Gastroesophageal sphincter (tissue), 4 donors: Measurements from ENCODE around the gene ERP29. TPM values are rescaled to one million over a fixed set of nuclear protein-coding genes. Genes with fewer than 3 reads are reported as not detected.

Source experiments
- ATAC-seq: fragments of 150-250 bp; one replicate; pipeline ENCODE4 v1.9.1; 2016; ENCODE audit warnings: mild to moderate bottlenecking, moderate library complexity
- H3K27ac ChIP-seq, 4 donors: fragments of 200-600 bp; sonication (generic) in 3 of 4; 1 replicate in 3 of 4; 2 replicates in 1 of 4; pipeline ENCODE4 v1.5.1; 2016 to 2019
- H3K27me3 ChIP-seq: fragments of 200-600 bp; sonication (generic); one replicate; pipeline ENCODE4 v1.5.1; 2019
- H3K36me3 ChIP-seq, 2 donors: fragments of 200-600 bp; sonication (generic); one replicate each; pipeline ENCODE4 v1.5.1; 2019; ENCODE audit warnings: control low read depth in 1 of 2
- H3K4me1 ChIP-seq, 3 donors: fragments of 200-600 bp; sonication (generic); 1 replicate in 2 of 3; 2 replicates in 1 of 3; pipeline ENCODE4 v1.5.1; 2016 to 2019; ENCODE audit warnings: control low read depth in 2 of 3
- H3K4me3 ChIP-seq, 2 donors: fragments of 200-600 bp; sonication (generic); one replicate each; pipeline ENCODE4 v1.5.1; 2019; ENCODE audit warnings: mild to moderate bottlenecking in 1 of 2, moderate library complexity in 1 of 2
- H3K9me3 ChIP-seq, 3 donors: fragments of 200-600 bp; sonication (generic); one replicate each; pipeline ENCODE4 v1.5.1; 2017 to 2019; ENCODE audit warnings: control low read depth in 2 of 3
- EP300 ChIP-seq: sonication (generic); formaldehyde crosslinking; IDR thresholded peaks from one replicate; pipeline ENCODE4 v1.6.1; 2017; ENCODE audit warnings: antibody characterized with exemption, mild to moderate bottlenecking
- POLR2A ChIP-seq, 2 donors: fragments of 450-650 bp; IDR thresholded peaks; one replicate each; pipeline ENCODE4 v1.6.1; 2017; ENCODE audit warnings: antibody characterized with exemption in 2 of 2, mild to moderate bottlenecking in 2 of 2, moderate library complexity in 1 of 2
- POLR2AphosphoS5 ChIP-seq: sonication (generic); formaldehyde crosslinking; IDR thresholded peaks from one replicate; pipeline ENCODE4 v1.6.1; 2017; ENCODE audit warnings: antibody characterized with exemption
- WGBS, 2 donors: methylation state at CpG; one replicate each; pipeline ENCODE4 v1.1.5; 2018; ENCODE audit warnings: low coverage in 1 of 2; 5-methylcytosine and 5-hydroxymethylcytosine counted together
- total RNA-seq, 4 donors: library from RNA; depleted of rRNA; stranded (reverse); fragments of >200 nt; gene quantifications; one replicate each; pipeline ENCODE4 v1.1.0, GENCODE V29; 2016
- TF ChIP-seq, protein P1 (sequence below), 4 experiments: fragments of 200-600 bp in 2 of 4; fragments of 450-650 bp in 2 of 4; sonication (generic) in 1 of 4; IDR thresholded peaks; one replicate each; pipeline ENCODE4 v1.5.1; 2017 to 2019; ENCODE audit warnings: antibody characterized with exemption in 4 of 4, mild to moderate bottlenecking in 2 of 4, moderate library complexity in 2 of 4

ERP29 gene
- total RNA-seq, 4 donors from 2014 or later: 37.1 to 147 (median 38.1) TPM

DNA sequence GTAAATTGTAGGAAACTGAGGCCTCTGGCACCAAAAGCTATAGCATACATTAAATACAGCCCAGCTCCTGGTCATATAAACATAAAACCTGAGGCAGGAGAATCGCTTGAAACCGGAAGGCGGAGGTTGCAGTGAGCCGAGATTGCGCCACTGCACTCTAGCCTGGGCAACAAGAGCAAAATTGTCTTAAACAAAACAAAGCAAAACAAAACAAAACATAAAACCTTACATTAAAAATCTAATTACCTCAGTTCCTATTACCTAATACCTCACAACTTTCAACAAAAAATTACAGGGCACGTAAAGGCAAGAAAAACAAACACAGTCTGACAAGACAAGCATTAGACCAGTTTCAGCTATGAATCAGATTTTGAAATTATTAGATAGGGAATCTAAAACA lies 36.9 kb upstream of the ERP29 start:
- Histone ChIP-seq H3K4me3 (no peak overlapping the region), H3K4me1 (no peaks in the 10 kb centered on the region), H3K27me3 (no peaks in the 10 kb centered on the region), H3K27ac (no peak overlapping the region), H3K36me3 (peaks cover 0 to 20% of the 10 kb centered on the region in 2 donors), H3K9me3 (peaks cover 0 to 5% (median 0%) of the 10 kb centered on the region in 3 donors)
- TF ChIP-seq POLR2A (IDR thresholded peaks at IDR 0.05) (no peak), EP300 (no peak), POLR2AphosphoS5 (no peak)
- TF ChIP-seq, protein P1, sequence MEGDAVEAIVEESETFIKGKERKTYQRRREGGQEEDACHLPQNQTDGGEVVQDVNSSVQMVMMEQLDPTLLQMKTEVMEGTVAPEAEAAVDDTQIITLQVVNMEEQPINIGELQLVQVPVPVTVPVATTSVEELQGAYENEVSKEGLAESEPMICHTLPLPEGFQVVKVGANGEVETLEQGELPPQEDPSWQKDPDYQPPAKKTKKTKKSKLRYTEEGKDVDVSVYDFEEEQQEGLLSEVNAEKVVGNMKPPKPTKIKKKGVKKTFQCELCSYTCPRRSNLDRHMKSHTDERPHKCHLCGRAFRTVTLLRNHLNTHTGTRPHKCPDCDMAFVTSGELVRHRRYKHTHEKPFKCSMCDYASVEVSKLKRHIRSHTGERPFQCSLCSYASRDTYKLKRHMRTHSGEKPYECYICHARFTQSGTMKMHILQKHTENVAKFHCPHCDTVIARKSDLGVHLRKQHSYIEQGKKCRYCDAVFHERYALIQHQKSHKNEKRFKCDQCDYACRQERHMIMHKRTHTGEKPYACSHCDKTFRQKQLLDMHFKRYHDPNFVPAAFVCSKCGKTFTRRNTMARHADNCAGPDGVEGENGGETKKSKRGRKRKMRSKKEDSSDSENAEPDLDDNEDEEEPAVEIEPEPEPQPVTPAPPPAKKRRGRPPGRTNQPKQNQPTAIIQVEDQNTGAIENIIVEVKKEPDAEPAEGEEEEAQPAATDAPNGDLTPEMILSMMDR (IDR thresholded peaks at IDR 0.05): no peak
- ATAC-seq: no peak
- 89 to 91% methylated on average over 5 to 6 of the region's 6 CpGs for WGBS, 2 donors

DNA sequence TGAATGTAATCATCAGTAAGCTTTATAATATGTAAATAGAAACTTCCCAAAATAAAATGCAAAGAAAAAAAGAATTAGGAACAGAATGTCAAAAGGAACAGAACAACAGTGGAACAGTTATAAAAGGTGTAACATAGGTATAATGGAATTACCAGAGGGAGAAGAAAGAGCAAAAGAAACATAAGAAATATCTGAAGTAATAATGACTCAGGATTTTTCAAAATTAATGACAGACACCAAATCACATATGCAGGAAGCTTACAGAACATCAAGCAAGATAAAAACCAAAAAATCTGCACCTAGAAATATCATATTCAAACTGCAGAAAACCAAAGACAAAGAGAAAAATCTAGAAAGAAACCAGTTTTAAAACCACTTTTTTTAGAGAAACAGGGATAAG lies 36.4 kb upstream of the ERP29 start:
- peaks cover 0 to 18% of the 10 kb centered on the region in 2 donors for H3K36me3 ChIP-seq
- no peak for ATAC-seq
- no peaks in the 10 kb centered on the region for H3K4me1 ChIP-seq
- H3K27ac ChIP-seq: no peak overlapping the region
- TF ChIP-seq POLR2AphosphoS5: no peak
- H3K27me3 ChIP-seq: no peaks in the 10 kb centered on the region
- H3K9me3 ChIP-seq: no peaks in the 10 kb centered on the region
- H3K4me3 ChIP-seq: no peak overlapping the region

- H3K27ac ChIP-seq: no peak overlapping the region
- no peaks in the 10 kb centered on the region for H3K4me1 ChIP-seq
- H3K36me3 ChIP-seq: peaks cover 0 to 6% of the 10 kb centered on the region in 2 donors
- no peak for ATAC-seq
- TF ChIP-seq, protein P1 (IDR thresholded peaks at IDR 0.05): no peak
- TF ChIP-seq POLR2AphosphoS5: no peak
- no peaks in the 10 kb centered on the region for H3K27me3 ChIP-seq
- no peaks in the 10 kb centered on the region for H3K9me3 ChIP-seq
- H3K4me3 ChIP-seq: no peak overlapping the region
Measured at GRCh38 chr12:111978545-111978944, 34.7 kb upstream of the ERP29 start.

DNA sequence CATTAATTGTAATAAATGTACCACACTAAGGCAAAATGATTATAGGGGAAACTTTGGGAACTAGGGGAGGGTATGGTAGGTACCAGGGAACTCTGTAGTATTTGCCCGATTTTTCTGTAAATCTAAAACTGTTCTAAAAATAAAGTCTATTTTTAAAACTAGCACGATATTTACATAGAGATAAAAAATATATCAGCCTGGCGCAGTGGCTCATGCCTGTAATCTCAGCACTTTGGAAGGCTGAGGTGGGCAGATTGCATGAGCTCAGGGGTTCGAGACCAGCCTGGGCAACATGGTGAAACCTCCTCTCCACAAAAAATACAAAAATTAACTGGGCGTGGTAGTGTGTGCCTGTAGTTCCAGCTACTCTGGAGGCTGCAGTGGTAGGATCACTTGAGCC lies 32.6 kb upstream of the ERP29 start:
- H3K27ac ChIP-seq: no peak overlapping the region
- 62 to 89% methylated on average over 3 to 5 of the region's 5 CpGs for WGBS, 2 donors
- TF ChIP-seq POLR2A (IDR thresholded peaks at IDR 0.05) (no peak), POLR2AphosphoS5 (no peak), EP300 (no peak)
- TF ChIP-seq, protein P1 (IDR thresholded peaks at IDR 0.05): no peak
- H3K36me3 ChIP-seq: peaks cover 0 to 6% of the 10 kb centered on the region in 2 donors
- H3K4me3 ChIP-seq: no peak overlapping the region
- H3K4me1 ChIP-seq: no peaks in the 10 kb centered on the region
- H3K9me3 ChIP-seq: no peaks in the 10 kb centered on the region
- no peak for ATAC-seq
- H3K27me3 ChIP-seq: no peaks in the 10 kb centered on the region

GRCh38 chr12:111981987-111982386 lies 31.2 kb upstream of the ERP29 start:
- peaks cover 0 to 6% of the 10 kb centered on the region in 2 donors for H3K36me3 ChIP-seq
- no peak for ATAC-seq
- 90 to 94% methylated on average over 2 of the region's 2 CpGs for WGBS, 2 donors
- no peaks in the 10 kb centered on the region for H3K27me3 ChIP-seq
- H3K4me3 ChIP-seq: no peak overlapping the region
- no peak overlapping the region for H3K27ac ChIP-seq
- no peaks in the 10 kb centered on the region for H3K4me1 ChIP-seq
- TF ChIP-seq, protein P1 (IDR thresholded peaks at IDR 0.05): no peak
- no peak for TF ChIP-seq POLR2A (IDR thresholded peaks at IDR 0.05)
- no peak for TF ChIP-seq EP300
- no peak for TF ChIP-seq POLR2AphosphoS5
- no peaks in the 10 kb centered on the region for H3K9me3 ChIP-seq

- H3K27me3 ChIP-seq: no peaks in the 10 kb centered on the region
- peaks cover 0 to 6% of the 10 kb centered on the region in 2 donors for H3K36me3 ChIP-seq
- H3K4me1 ChIP-seq: no peaks in the 10 kb centered on the region
- no peak for TF ChIP-seq POLR2AphosphoS5
- TF ChIP-seq POLR2A (IDR thresholded peaks at IDR 0.05): no peak
- no peak for TF ChIP-seq EP300
- 71 to 73% methylated on average over 1 to 2 of the region's 2 CpGs for WGBS, 2 donors
- H3K27ac ChIP-seq: no peak overlapping the region
- H3K9me3 ChIP-seq: no peaks in the 10 kb centered on the region
- no peak overlapping the region for H3K4me3 ChIP-seq
- ATAC-seq: no peak
Measured at GRCh38 chr12:111984820-111985219, 28.4 kb upstream of the ERP29 start.
